ENCODE measurements around the gene SRSF6. TPM values are rescaled to one million over a fixed set of nuclear protein-coding genes. Genes with fewer than 3 reads are reported as not detected.

The SRSF6 gene
- total RNA-seq, 1 experiment from 2014 or later, result 202 TPM

DNA sequence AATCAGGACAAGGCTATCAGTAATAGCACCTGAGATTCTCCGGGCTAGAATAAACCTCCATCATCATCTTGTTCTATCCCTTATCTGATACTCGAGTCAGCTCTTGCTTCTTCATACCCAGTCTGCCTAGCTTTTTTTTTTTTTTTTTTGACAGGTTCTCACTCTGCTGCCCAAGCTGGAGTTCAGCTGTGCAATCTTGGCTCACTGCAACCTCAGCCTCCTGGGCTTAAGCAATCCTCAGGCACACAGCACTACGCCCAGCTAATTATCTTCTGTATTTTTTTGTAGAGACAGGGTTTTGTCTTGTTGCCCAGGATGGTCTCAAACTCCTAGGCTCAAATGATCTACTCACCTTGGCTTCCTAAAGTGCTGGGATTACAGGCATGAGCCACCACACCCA lies 19.5 kb downstream of the SRSF6 start:
- TF ChIP-seq CTCF (IDR thresholded peaks at IDR 0.05; ENCODE audit: unreplicated experiment), result no peak
- H3K9me3 Mint-ChIP-seq (ENCODE audit: low read depth, unreplicated experiment), result no peaks in the 10 kb centered on the region
- intact Hi-C loops (cut with micrococcal nuclease; ENCODE audit: unreplicated experiment), result no loop called here
- peaks cover under 1% of the 10 kb centered on the region for H3K36me3 Mint-ChIP-seq (ENCODE audit: insufficient read depth, unreplicated experiment)
- H3K27ac Mint-ChIP-seq (ENCODE audit: unreplicated experiment), result no peak overlapping the region
- H3K4me1 Mint-ChIP-seq (ENCODE audit: low read depth, unreplicated experiment), result no peaks in the 10 kb centered on the region
- DNase-seq, result no peak
- peaks cover 9% of the 10 kb centered on the region for H3K27me3 Mint-ChIP-seq (ENCODE audit: unreplicated experiment)
- no TSS peak for BruUV-seq (replicated peaks)
- no peak overlapping the region for H3K4me3 Mint-ChIP-seq (ENCODE audit: low read depth, unreplicated experiment)
- CTCF ChIA-PET, result no interaction called here

- CTCF ChIA-PET, result no interaction called here
- BruUV-seq (replicated peaks), result no TSS peak
Measured at GRCh38 chr20:43477619-43478018, 19.9 kb downstream of the SRSF6 start.

DNA sequence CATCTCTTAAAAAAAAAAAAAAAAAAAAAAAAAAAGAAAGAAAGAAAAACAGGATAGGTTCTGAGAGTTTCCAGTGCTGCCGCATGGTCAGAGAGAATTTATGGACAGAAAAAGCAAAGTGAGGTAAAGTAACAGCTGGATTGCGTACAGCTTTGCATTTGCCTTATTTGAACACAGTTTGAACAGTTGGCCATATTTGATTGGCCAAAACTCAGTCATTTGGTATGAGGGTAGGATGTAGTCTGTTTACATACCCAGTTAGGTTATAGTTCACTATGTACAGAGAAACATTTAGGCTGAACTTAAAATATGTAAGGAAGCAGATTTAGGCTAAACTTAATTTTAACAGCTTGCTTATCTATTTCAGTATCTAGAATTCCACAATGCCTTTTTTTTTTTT lies 32.3 kb downstream of the SRSF6 start:
- peaks cover 3% of the 10 kb centered on the region for H3K9me3 Mint-ChIP-seq (ENCODE audit: low read depth, unreplicated experiment)
- CTCF ChIA-PET, result interaction anchor here (0.6 to 0.9 kb wide), 2 partner anchors 10 to 1355 kb away, joined by 3 to 4 read pairs; no protein-coding TSS in a partner anchor
- BruUV-seq (replicated peaks), result no TSS peak

More at GRCh38 chr20:43477619-43478018, 19.9 kb downstream of the SRSF6 start:
- DNase-seq, result no peak
- no peaks in the 10 kb centered on the region for H3K36me3 Mint-ChIP-seq (ENCODE audit: insufficient read depth, unreplicated experiment)
- no peaks in the 10 kb centered on the region for H3K4me1 Mint-ChIP-seq (ENCODE audit: low read depth, unreplicated experiment)
- peaks cover 9% of the 10 kb centered on the region for H3K27me3 Mint-ChIP-seq (ENCODE audit: unreplicated experiment)
- H3K9me3 Mint-ChIP-seq (ENCODE audit: low read depth, unreplicated experiment), result no peaks in the 10 kb centered on the region
- no peak for TF ChIP-seq CTCF (IDR thresholded peaks at IDR 0.05; ENCODE audit: unreplicated experiment)
- H3K27ac Mint-ChIP-seq (ENCODE audit: unreplicated experiment), result no peak overlapping the region
- no peak overlapping the region for H3K4me3 Mint-ChIP-seq (ENCODE audit: low read depth, unreplicated experiment)
- intact Hi-C loops (cut with micrococcal nuclease; ENCODE audit: unreplicated experiment), result no loop called here

GRCh38 chr20:43492101-43492500 lies 34.4 kb downstream of the SRSF6 start:
- BruUV-seq (replicated peaks), result no TSS peak
- Mint-ChIP-seq H3K9me3 (ENCODE audit: low read depth, unreplicated experiment) (no peaks in the 10 kb centered on the region), H3K4me1 (ENCODE audit: low read depth, unreplicated experiment) (no peaks in the 10 kb centered on the region), H3K36me3 (ENCODE audit: insufficient read depth, unreplicated experiment) (no peaks in the 10 kb centered on the region), H3K27ac (ENCODE audit: unreplicated experiment) (no peak overlapping the region), H3K4me3 (ENCODE audit: low read depth, unreplicated experiment) (no peak overlapping the region), H3K27me3 (ENCODE audit: unreplicated experiment) (peaks cover 45% of the 10 kb centered on the region)
- no peak for TF ChIP-seq CTCF (IDR thresholded peaks at IDR 0.05; ENCODE audit: unreplicated experiment)
- no peak for DNase-seq
- CTCF ChIA-PET, result no interaction called here
- intact Hi-C loops (cut with micrococcal nuclease; ENCODE audit: unreplicated experiment), result no loop called here

More for the DNA sequence above, 32.3 kb downstream of the SRSF6 start:
- H3K4me3 Mint-ChIP-seq (ENCODE audit: low read depth, unreplicated experiment), result no peak overlapping the region
- no peak for DNase-seq
- H3K36me3 Mint-ChIP-seq (ENCODE audit: insufficient read depth, unreplicated experiment), result no peaks in the 10 kb centered on the region
- H3K4me1 Mint-ChIP-seq (ENCODE audit: low read depth, unreplicated experiment), result no peaks in the 10 kb centered on the region
- H3K27ac Mint-ChIP-seq (ENCODE audit: unreplicated experiment), result no peak overlapping the region
- TF ChIP-seq CTCF (IDR thresholded peaks at IDR 0.05; ENCODE audit: unreplicated experiment), result no peak
- peaks cover 38% of the 10 kb centered on the region for H3K27me3 Mint-ChIP-seq (ENCODE audit: unreplicated experiment)
- intact Hi-C loops (cut with micrococcal nuclease; ENCODE audit: unreplicated experiment), result no loop called here

All from Calu3 (cell line).